ENCODE results near the gene NIT1. TPM values are rescaled to one million over a fixed set of nuclear protein-coding genes. Genes with fewer than 3 reads are reported as not detected.

Gene NIT1
- total and polyA plus RNA-seq, 2 of the 13 experiments (the other 11 are each of a cell fraction or from before 2014, with no cell fraction given): 22.7 to 31.0 TPM

- TF ChIP-seq, protein P1, sequence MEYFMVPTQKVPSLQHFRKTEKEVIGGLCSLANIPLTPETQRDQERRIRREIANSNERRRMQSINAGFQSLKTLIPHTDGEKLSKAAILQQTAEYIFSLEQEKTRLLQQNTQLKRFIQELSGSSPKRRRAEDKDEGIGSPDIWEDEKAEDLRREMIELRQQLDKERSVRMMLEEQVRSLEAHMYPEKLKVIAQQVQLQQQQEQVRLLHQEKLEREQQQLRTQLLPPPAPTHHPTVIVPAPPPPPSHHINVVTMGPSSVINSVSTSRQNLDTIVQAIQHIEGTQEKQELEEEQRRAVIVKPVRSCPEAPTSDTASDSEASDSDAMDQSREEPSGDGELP (IDR thresholded peaks at IDR 0.05; ENCODE audit: borderline replicate concordance, low read depth): 0 out of 2 replicates have a peak, but pooled peaks have one; percentile 23
- no peak for TF ChIP-seq HNRNPK (IDR thresholded peaks at IDR 0.05; ENCODE audit: low read depth, low read length, poor library complexity, severe bottlenecking)
- peak; percentile 69 for TF ChIP-seq CEBPG (CRISPR knock-in tag; IDR thresholded peaks at IDR 0.05)
- no peak for TF ChIP-seq SALL2 (CRISPR knock-in tag; IDR thresholded peaks at IDR 0.05)
- TF ChIP-seq NR2F2 (IDR thresholded peaks at IDR 0.05; ENCODE audit: borderline replicate concordance, low read depth): no peak
- no peak for TF ChIP-seq POLR2G (IDR thresholded peaks at IDR 0.05; ENCODE audit: low read depth, low read length)
- no peak for TF ChIP-seq CC2D1A (CRISPR knock-in tag; IDR thresholded peaks at IDR 0.05)
- no peak for TF ChIP-seq HNRNPH1 (optimal IDR thresholded peaks at IDR 0.05; ENCODE audit: low read depth, low read length)
Observed at GRCh38 chr1:161082996-161083747, 34.7 kb upstream of the NIT1 start (continued).

DNA sequence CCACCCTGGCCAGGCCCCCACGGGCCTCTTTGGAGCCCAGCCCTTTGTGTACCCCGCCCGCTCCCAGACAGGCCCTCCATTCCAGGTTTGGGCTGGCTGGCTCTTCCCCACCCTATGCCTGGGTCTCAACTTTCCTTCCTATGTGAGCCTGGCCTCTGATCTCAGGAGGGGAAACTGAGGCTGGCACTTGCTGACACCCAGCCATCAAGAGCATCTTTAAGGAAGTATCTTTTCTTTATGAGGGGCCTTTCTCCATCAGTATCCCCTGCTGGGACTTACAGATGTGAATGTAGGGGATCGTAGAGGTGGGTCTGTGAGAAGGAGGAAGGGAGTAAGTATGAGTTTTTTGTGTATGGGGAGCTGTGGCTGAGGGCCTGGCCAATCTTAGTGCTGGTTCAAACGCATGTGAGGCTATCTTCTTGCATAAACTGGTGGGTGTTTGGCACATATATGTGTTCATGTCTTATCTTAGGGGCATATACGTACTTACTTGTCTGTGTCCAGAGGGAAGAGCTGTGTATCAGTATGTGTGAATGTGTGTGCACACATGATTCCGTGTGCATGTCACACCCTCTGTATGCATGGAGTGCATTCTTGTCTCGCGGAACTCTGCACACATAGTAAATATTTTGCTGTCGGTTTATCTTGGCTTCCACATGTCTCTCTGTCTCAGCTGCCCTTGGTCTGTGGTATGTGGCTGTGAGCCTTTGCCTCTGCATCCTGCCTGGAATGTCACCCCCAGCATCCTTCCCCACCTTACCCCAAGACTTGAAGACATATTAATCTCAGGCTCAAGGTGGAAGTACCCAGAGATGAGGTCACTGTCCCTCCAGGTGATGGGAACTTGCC lies 33.9 kb upstream of the NIT1 start:
- peak; percentile 21 for FAIRE-seq
- CTCF ChIA-PET (ENCODE audit: low intra/inter-chr PET ratio, low total read pairs): no interaction called here
- H2AFZ ChIP-seq (ENCODE audit: low read length): no peak overlapping the region

More for the DNA sequence above, 33.9 kb upstream of the NIT1 start:
- ATAC-seq (0 out of 3 replicates have a peak, but pooled peaks have one; percentile 8), DNase-seq (ENCODE audit: low spot score) (no peak)
- TF ChIP-seq MXI1 (IDR thresholded peaks at IDR 0.05; ENCODE audit: borderline replicate concordance, low read depth, low read length) (0 out of 3 replicates have a peak, but pooled peaks have one; percentile 18), ZNF788 (CRISPR knock-in tag; IDR thresholded peaks at IDR 0.05; ENCODE audit: borderline replicate concordance) (no peak)
- intact Hi-C loops (cut with micrococcal nuclease; ENCODE audit: unreplicated experiment): no loop called here
- H3K36me3 ChIP-seq (replicated peaks in 1 of 2; ENCODE audit: control insufficient read depth in 1 of 2, insufficient read depth in 2 of 2, low read length in 2 of 2): no peaks in the 10 kb centered on the region
- no peak overlapping the region for H3K27ac ChIP-seq (ENCODE audit: extremely low read length, insufficient read depth, low read length)
- no TSS peak for BruUV-seq (replicated peaks)
- no peaks in the 10 kb centered on the region for H4K20me1 ChIP-seq (ENCODE audit: insufficient read depth, low read length)
- peaks cover 38% of the 10 kb centered on the region for H3K4me1 ChIP-seq (ENCODE audit: insufficient read depth, low read length)
- 10% methylated on average over 3 of the region's 10 CpGs for WGBS (ENCODE audit: low lambda C conversion rate)
- POLR2A ChIA-PET: interaction anchor here (1.9 kb wide), 1 partner anchor 14 kb away, joined by 4 read pairs; no protein-coding TSS in a partner anchor
- no peaks in the 10 kb centered on the region for H3K79me2 ChIP-seq (ENCODE audit: insufficient read depth, low read length)
- in situ Hi-C loops (cut with HindIII; ENCODE audit: extremely low pct_ligation_motif_present, low pct_unique_long_range_greater_than_20kb): no loop called here
- H3K27me3 ChIP-seq (ENCODE audit: control insufficient read depth in 1 of 2, insufficient read depth in 2 of 2, low read length in 2 of 2): peaks cover 2 to 25% of the 10 kb centered on the region in 2 experiments; a peak in 3 of 5 replicates
- H3K9ac ChIP-seq (ENCODE audit: insufficient read depth, low read depth, low read length): no peak overlapping the region
- peak overlapping the region; percentile 49 for H3K4me2 ChIP-seq (ENCODE audit: low read depth, low read length)
- H3K4me3 ChIP-seq (replicated peaks in 1 of 3; ENCODE audit: insufficient read depth in 1 of 3, low read depth in 2 of 3, low read length in 3 of 3): peak overlapping the region in 1 of 3 experiments; percentile 35; a peak in 1 of 6 replicates
- no peaks in the 10 kb centered on the region for H3K9me3 ChIP-seq (ENCODE audit: low read length)
